ENCODE measurements around the gene TTC17. TPM values are rescaled to one million over a fixed set of nuclear protein-coding genes. Genes with fewer than 3 reads are reported as not detected.

TTC17 gene
- total RNA-seq, 1 donor from 2014 or later, result 79.9 TPM

GRCh38 chr11:43515090-43515489 lies 156.4 kb downstream of the TTC17 start:
- no peak overlapping the region for H3K9ac ChIP-seq (ENCODE audit: low read depth in 1 of 3, low read length in 3 of 3)
- no peaks in the 10 kb centered on the region for H3K9me3 ChIP-seq (ENCODE audit: control insufficient read depth in 3 of 3, low read length in 3 of 3)
- no peak overlapping the region for H3K27ac ChIP-seq (ENCODE audit: low read depth, low read length)
- no peak overlapping the region for H3K4me3 ChIP-seq (ENCODE audit: low read length in 3 of 3)
- H3K36me3 ChIP-seq (ENCODE audit: control insufficient read depth in 3 of 3, insufficient read depth in 3 of 3, low read length in 3 of 3), result no peaks in the 10 kb centered on the region
- H3K27me3 ChIP-seq (ENCODE audit: control insufficient read depth in 3 of 3, insufficient read depth in 3 of 3, low read length in 3 of 3), result peaks cover 0 to 13% (median 9%) of the 10 kb centered on the region in 3 donors
- no peaks in the 10 kb centered on the region for H3K4me1 ChIP-seq (ENCODE audit: control insufficient read depth in 3 of 3, insufficient read depth in 3 of 3, low read length in 3 of 3)

GRCh38 chr11:43516316-43516850 lies 157.7 kb downstream of the TTC17 start:
- no peak overlapping the region for H3K4me3 ChIP-seq (ENCODE audit: low read length in 3 of 3)
- H3K4me1 ChIP-seq (ENCODE audit: control insufficient read depth in 3 of 3, insufficient read depth in 3 of 3, low read length in 3 of 3), result no peaks in the 10 kb centered on the region
- no peaks in the 10 kb centered on the region for H3K36me3 ChIP-seq (ENCODE audit: control insufficient read depth in 3 of 3, insufficient read depth in 3 of 3, low read length in 3 of 3)
- peaks cover 0 to 13% (median 9%) of the 10 kb centered on the region in 3 donors for H3K27me3 ChIP-seq (ENCODE audit: control insufficient read depth in 3 of 3, insufficient read depth in 3 of 3, low read length in 3 of 3)
- no peak overlapping the region for H3K9ac ChIP-seq (ENCODE audit: low read depth in 1 of 3, low read length in 3 of 3)
- no peaks in the 10 kb centered on the region for H3K9me3 ChIP-seq (ENCODE audit: control insufficient read depth in 3 of 3, low read length in 3 of 3)
- no peak overlapping the region for H3K27ac ChIP-seq (ENCODE audit: low read depth, low read length)

- no peaks in the 10 kb centered on the region for H3K4me1 ChIP-seq (ENCODE audit: control insufficient read depth in 3 of 3, insufficient read depth in 3 of 3, low read length in 3 of 3)
- H3K4me3 ChIP-seq (ENCODE audit: low read length in 3 of 3), result no peak overlapping the region
- peaks cover 4 to 13% (median 9%) of the 10 kb centered on the region in 3 donors for H3K27me3 ChIP-seq (ENCODE audit: control insufficient read depth in 3 of 3, insufficient read depth in 3 of 3, low read length in 3 of 3)
- H3K36me3 ChIP-seq (ENCODE audit: control insufficient read depth in 3 of 3, insufficient read depth in 3 of 3, low read length in 3 of 3), result no peaks in the 10 kb centered on the region
- H3K27ac ChIP-seq (ENCODE audit: low read depth, low read length), result no peak overlapping the region
- no peaks in the 10 kb centered on the region for H3K9me3 ChIP-seq (ENCODE audit: control insufficient read depth in 3 of 3, low read length in 3 of 3)
- no peak overlapping the region for H3K9ac ChIP-seq (ENCODE audit: low read depth in 1 of 3, low read length in 3 of 3)
Measured at GRCh38 chr11:43517518-43517917, 158.8 kb downstream of the TTC17 start.

- Histone ChIP-seq H3K4me3 (ENCODE audit: low read length in 3 of 3) (no peak overlapping the region), H3K4me1 (ENCODE audit: control insufficient read depth in 3 of 3, insufficient read depth in 3 of 3, low read length in 3 of 3) (no peaks in the 10 kb centered on the region), H3K27me3 (ENCODE audit: control insufficient read depth in 3 of 3, insufficient read depth in 3 of 3, low read length in 3 of 3) (peaks cover 4 to 13% (median 9%) of the 10 kb centered on the region in 3 donors)
Measured at GRCh38 chr11:43518408-43519160, 159.9 kb downstream of the TTC17 start.

GRCh38 chr11:43521471-43521870 lies 162.8 kb downstream of the TTC17 start:
- H3K4me3 ChIP-seq (ENCODE audit: low read length in 3 of 3), result no peak overlapping the region
- no peak overlapping the region for H3K27ac ChIP-seq (ENCODE audit: low read depth, low read length)
- no peaks in the 10 kb centered on the region for H3K4me1 ChIP-seq (ENCODE audit: control insufficient read depth in 3 of 3, insufficient read depth in 3 of 3, low read length in 3 of 3)
- H3K9ac ChIP-seq (ENCODE audit: low read depth in 1 of 3, low read length in 3 of 3), result no peak overlapping the region
- H3K9me3 ChIP-seq (ENCODE audit: control insufficient read depth in 3 of 3, low read length in 3 of 3), result no peaks in the 10 kb centered on the region
- no peaks in the 10 kb centered on the region for H3K36me3 ChIP-seq (ENCODE audit: control insufficient read depth in 3 of 3, insufficient read depth in 3 of 3, low read length in 3 of 3)
- H3K27me3 ChIP-seq (ENCODE audit: control insufficient read depth in 3 of 3, insufficient read depth in 3 of 3, low read length in 3 of 3), result peaks cover 4 to 7% (median 4%) of the 10 kb centered on the region in 3 donors

More at GRCh38 chr11:43518408-43519160, 159.9 kb downstream of the TTC17 start:
- H3K9me3 ChIP-seq (ENCODE audit: control insufficient read depth in 3 of 3, low read length in 3 of 3), result no peaks in the 10 kb centered on the region
- no peak overlapping the region for H3K9ac ChIP-seq (ENCODE audit: low read depth in 1 of 3, low read length in 3 of 3)
- no peaks in the 10 kb centered on the region for H3K36me3 ChIP-seq (ENCODE audit: control insufficient read depth in 3 of 3, insufficient read depth in 3 of 3, low read length in 3 of 3)
- no peak overlapping the region for H3K27ac ChIP-seq (ENCODE audit: low read depth, low read length)

- Histone ChIP-seq H3K27me3 (ENCODE audit: control insufficient read depth in 3 of 3, insufficient read depth in 3 of 3, low read length in 3 of 3) (peaks cover 0 to 4% (median 3%) of the 10 kb centered on the region in 3 donors), H3K36me3 (ENCODE audit: control insufficient read depth in 3 of 3, insufficient read depth in 3 of 3, low read length in 3 of 3) (no peaks in the 10 kb centered on the region), H3K4me3 (ENCODE audit: low read length in 3 of 3) (no peak overlapping the region), H3K4me1 (ENCODE audit: control insufficient read depth in 3 of 3, insufficient read depth in 3 of 3, low read length in 3 of 3) (no peaks in the 10 kb centered on the region), H3K9me3 (ENCODE audit: control insufficient read depth in 3 of 3, low read length in 3 of 3) (peaks cover 0 to 2% (median 0%) of the 10 kb centered on the region in 3 donors), H3K9ac (ENCODE audit: low read depth in 1 of 3, low read length in 3 of 3) (no peak overlapping the region), H3K27ac (ENCODE audit: low read depth, low read length) (no peak overlapping the region)
Measured at GRCh38 chr11:43523632-43524031, 164.9 kb downstream of the TTC17 start.

GRCh38 chr11:43532041-43532440 lies 173.3 kb downstream of the TTC17 start:
- no peak overlapping the region for H3K27ac ChIP-seq (ENCODE audit: low read depth, low read length)
- no peaks in the 10 kb centered on the region for H3K36me3 ChIP-seq (ENCODE audit: control insufficient read depth in 3 of 3, insufficient read depth in 3 of 3, low read length in 3 of 3)
- no peak overlapping the region for H3K4me3 ChIP-seq (ENCODE audit: low read length in 3 of 3)
- peaks cover 0 to 5% (median 0%) of the 10 kb centered on the region in 3 donors for H3K9me3 ChIP-seq (ENCODE audit: control insufficient read depth in 3 of 3, low read length in 3 of 3)
- no peaks in the 10 kb centered on the region for H3K4me1 ChIP-seq (ENCODE audit: control insufficient read depth in 3 of 3, insufficient read depth in 3 of 3, low read length in 3 of 3)
- H3K27me3 ChIP-seq (ENCODE audit: control insufficient read depth in 3 of 3, insufficient read depth in 3 of 3, low read length in 3 of 3), result peaks cover 0 to 4% (median 3%) of the 10 kb centered on the region in 3 donors
- H3K9ac ChIP-seq (ENCODE audit: low read depth in 1 of 3, low read length in 3 of 3), result no peak overlapping the region

GRCh38 chr11:43537833-43538615 lies 179.3 kb downstream of the TTC17 start:
- Histone ChIP-seq H3K27me3 (ENCODE audit: control insufficient read depth in 3 of 3, insufficient read depth in 3 of 3, low read length in 3 of 3) (peaks cover 9 to 22% (median 22%) of the 10 kb centered on the region in 3 donors), H3K4me1 (ENCODE audit: control insufficient read depth in 3 of 3, insufficient read depth in 3 of 3, low read length in 3 of 3) (no peaks in the 10 kb centered on the region), H3K4me3 (ENCODE audit: low read length in 3 of 3) (no peak overlapping the region), H3K9me3 (ENCODE audit: control insufficient read depth in 3 of 3, low read length in 3 of 3) (peaks cover 0 to 7% (median 0%) of the 10 kb centered on the region in 3 donors), H3K9ac (ENCODE audit: low read depth in 1 of 3, low read length in 3 of 3) (no peak overlapping the region), H3K27ac (ENCODE audit: low read depth, low read length) (no peak overlapping the region), H3K36me3 (ENCODE audit: control insufficient read depth in 3 of 3, insufficient read depth in 3 of 3, low read length in 3 of 3) (no peaks in the 10 kb centered on the region)

GRCh38 chr11:43541993-43542392 lies 183.3 kb downstream of the TTC17 start:
- H3K4me3 ChIP-seq (ENCODE audit: low read length in 3 of 3), result no peak overlapping the region
- no peaks in the 10 kb centered on the region for H3K4me1 ChIP-seq (ENCODE audit: control insufficient read depth in 3 of 3, insufficient read depth in 3 of 3, low read length in 3 of 3)
- no peak overlapping the region for H3K9ac ChIP-seq (ENCODE audit: low read depth in 1 of 3, low read length in 3 of 3)
- peaks cover 0 to 7% (median 0%) of the 10 kb centered on the region in 3 donors for H3K9me3 ChIP-seq (ENCODE audit: control insufficient read depth in 3 of 3, low read length in 3 of 3)
- no peak overlapping the region for H3K27ac ChIP-seq (ENCODE audit: low read depth, low read length)
- H3K27me3 ChIP-seq (ENCODE audit: control insufficient read depth in 3 of 3, insufficient read depth in 3 of 3, low read length in 3 of 3), result peaks cover 20 to 34% (median 26%) of the 10 kb centered on the region in 3 donors
- H3K36me3 ChIP-seq (ENCODE audit: control insufficient read depth in 3 of 3, insufficient read depth in 3 of 3, low read length in 3 of 3), result no peaks in the 10 kb centered on the region

Data from skeletal muscle tissue (tissue), 4 donors.